GM12878 (cell line): ENCODE data around the gene PDSS2.

Experiments
- ATF7 ChIP-seq: fragments of 450-650 bp; IDR thresholded peaks from 2 replicates; pipeline ENCODE4 v1.6.1; 2016; ENCODE audit warnings: low read depth, mild to moderate bottlenecking
- CTCF ChIP-seq, 3 experiments: IDR thresholded peaks in 2 of 3; conservative IDR thresholded peaks in 1 of 3; 2 replicates each; pipeline ENCODE4 v1.5.1; 2011; ENCODE audit warnings: low read depth in 3 of 3, low read length in 3 of 3, mild to moderate bottlenecking in 3 of 3, control low read depth in 2 of 3, moderate library complexity in 2 of 3, inconsistent platforms in 1 of 3, mixed read lengths in 1 of 3; ENCODE audit not compliant: control insufficient read depth in 2 of 3, insufficient read depth in 1 of 3; ENCODE audit errors: extremely low read depth in 1 of 3
- EP300 ChIP-seq, 2 experiments: fragments of 150-350 bp in 1 of 2; IDR thresholded peaks; 2 replicates each; pipeline ENCODE4 v1.6.1; 2011 to 2012; ENCODE audit warnings: low read depth in 2 of 2, low read length in 2 of 2, borderline replicate concordance in 1 of 2, improper control_type of control experiment in 1 of 2, inconsistent platforms in 1 of 2; ENCODE audit not compliant: control insufficient read depth in 1 of 2
- POLR2AphosphoS5 ChIP-seq: IDR thresholded peaks from 2 replicates; pipeline ENCODE4 v1.6.1; 2011; ENCODE audit warnings: mild to moderate bottlenecking, low read length, inconsistent platforms

GRCh38 chr6:107244082-107244741 is 215.2 kb downstream of the PDSS2 start:
- TF ChIP-seq POLR2AphosphoS5 (no peak), EP300 (IDR thresholded peaks at IDR 0.05; ENCODE audit: borderline replicate concordance in 1 of 2, control insufficient read depth in 1 of 2, low read depth in 2 of 2, low read length in 2 of 2) (no peak), CTCF (IDR thresholded peaks at IDR 0.05 in 2 of 3, conservative IDR thresholded peaks at IDR 0.05 in 1 of 3; ENCODE audit: control insufficient read depth in 2 of 3, extremely low read depth in 1 of 3, insufficient read depth in 1 of 3, low read depth in 3 of 3, low read length in 3 of 3) (no peak), ATF7 (no peak)
